Activated CD8-positive, alpha-beta memory T cell treated with anti-CD3 and anti-CD28 coated beads for 24 hours (primary cell): ENCODE results near the gene EHMT1.

Experiments
- DNase-seq: peaks from one replicate; pipeline ENCODE4 v3.0.0-alpha.2; 2020

Gene EHMT1

GRCh38 chr9:137748311-137748710, 129.5 kb downstream of the EHMT1 start:
- no peak for DNase-seq

- no peak for DNase-seq
Observed at GRCh38 chr9:137748741-137749140, 129.9 kb downstream of the EHMT1 start.

GRCh38 chr9:137749511-137749910, 130.7 kb downstream of the EHMT1 start:
- no peak for DNase-seq

- no peak for DNase-seq
Observed at GRCh38 chr9:137750007-137750406, 131.2 kb downstream of the EHMT1 start.

- DNase-seq, result no peak
Observed at GRCh38 chr9:137750566-137750965, 131.8 kb downstream of the EHMT1 start.

GRCh38 chr9:137751616-137752015, 132.8 kb downstream of the EHMT1 start:
- DNase-seq, result no peak

GRCh38 chr9:137752426-137752825, 133.6 kb downstream of the EHMT1 start:
- no peak for DNase-seq

GRCh38 chr9:137753192-137753765, 134.5 kb downstream of the EHMT1 start:
- no peak for DNase-seq

GRCh38 chr9:137755261-137755927, 136.6 kb downstream of the EHMT1 start:
- no peak for DNase-seq

GRCh38 chr9:137756045-137756744, 137.4 kb downstream of the EHMT1 start:
- DNase-seq, result no peak

- no peak for DNase-seq
Observed at GRCh38 chr9:137757139-137757538, 138.3 kb downstream of the EHMT1 start.

GRCh38 chr9:137757613-137758029, 138.8 kb downstream of the EHMT1 start:
- no peak for DNase-seq

GRCh38 chr9:137758067-137758466, 139.3 kb downstream of the EHMT1 start:
- no peak for DNase-seq

GRCh38 chr9:137759117-137759516, 140.3 kb downstream of the EHMT1 start:
- no peak for DNase-seq

GRCh38 chr9:137759649-137760321, 141.0 kb downstream of the EHMT1 start:
- no peak for DNase-seq

- no peak for DNase-seq
Observed at GRCh38 chr9:137760426-137760825, 141.6 kb downstream of the EHMT1 start.

GRCh38 chr9:137761032-137761431, 142.2 kb downstream of the EHMT1 start:
- no peak for DNase-seq

- no peak for DNase-seq
Observed at GRCh38 chr9:137761793-137762192, 143.0 kb downstream of the EHMT1 start.

GRCh38 chr9:137762414-137763061, 143.7 kb downstream of the EHMT1 start:
- no peak for DNase-seq

- DNase-seq, result no peak
Observed at GRCh38 chr9:137763271-137763955, 144.6 kb downstream of the EHMT1 start.

- no peak for DNase-seq
Observed at GRCh38 chr9:137764171-137764671, 145.4 kb downstream of the EHMT1 start.

- no peak for DNase-seq
Observed at GRCh38 chr9:137764981-137765380, 146.2 kb downstream of the EHMT1 start.
